Neural progenitor cell (in vitro differentiated cells): ENCODE measurements around the gene LDLRAD4. TPM values are rescaled to one million over a fixed set of nuclear protein-coding genes. Genes with fewer than 3 reads are reported as not detected.
A peak's percentile ranks its signal among the peaks of the same experiment; 100 is the strongest.

Source experiments
- DNase-seq: peaks from one replicate; pipeline ENCODE4 v3.0.0-alpha.2; 2016; ENCODE audit warnings: low spot score
- H2AFZ ChIP-seq: fragments of 200-600 bp; sonication (generic); replicated peaks from 2 replicates; pipeline ENCODE4 v1.6.1; 2016; ENCODE audit warnings: antibody characterized with exemption
- H3F3A ChIP-seq: fragments of 200-600 bp; sonication (generic); 2 replicates; pipeline ENCODE4 v1.6.1; 2016; ENCODE audit warnings: antibody characterized with exemption, low read depth
- H3K27ac ChIP-seq: fragments of 200-600 bp; sonication (generic); 2 replicates; pipeline ENCODE4 v1.5.1; 2016; ENCODE audit warnings: mild to moderate bottlenecking
- H3K27me3 ChIP-seq: fragments of 200-600 bp; sonication (generic); 2 replicates; pipeline ENCODE4 v1.6.1; 2016; ENCODE audit warnings: mild to moderate bottlenecking, moderate library complexity
- H3K36me3 ChIP-seq: fragments of 200-600 bp; sonication (generic); 2 replicates; pipeline ENCODE4 v1.5.1; 2016
- H3K4me1 ChIP-seq: fragments of 200-600 bp; sonication (generic); 2 replicates; pipeline ENCODE4 v1.6.1; 2016; ENCODE audit warnings: mixed run types
- H3K4me2 ChIP-seq: fragments of 200-600 bp; sonication (generic); 2 replicates; pipeline ENCODE4 v1.6.1; 2016
- H3K4me3 ChIP-seq: fragments of 200-600 bp; sonication (generic); 2 replicates; pipeline ENCODE4 v1.5.1; 2016
- H3K79me2 ChIP-seq: fragments of 200-600 bp; sonication (generic); 2 replicates; pipeline ENCODE4 v1.6.1; 2016; ENCODE audit warnings: low read depth
- H3K9ac ChIP-seq: fragments of 200-600 bp; sonication (generic); 2 replicates; pipeline ENCODE4 v1.6.1; 2016
- H3K9me3 ChIP-seq: fragments of 200-600 bp; sonication (generic); 2 replicates; pipeline ENCODE4 v1.5.1; 2016; ENCODE audit warnings: low read depth
- H4K20me1 ChIP-seq: fragments of 200-600 bp; sonication (generic); 2 replicates; pipeline ENCODE4 v1.6.1; 2016; ENCODE audit warnings: low read depth
- H3K27ac Mint-ChIP-seq: 3 replicates; pipeline ENCODE4 v1.8.0; 2021; ENCODE audit warnings: mixed read lengths
- H3K27me3 Mint-ChIP-seq: 2 replicates; pipeline ENCODE4 v1.8.0; 2022; ENCODE audit warnings: low read depth, mild to moderate bottlenecking, inconsistent platforms, moderate library complexity, mixed read lengths; ENCODE audit not compliant: insufficient read depth
- H3K36me3 Mint-ChIP-seq: 3 replicates; pipeline ENCODE4 v1.8.0; 2021; ENCODE audit warnings: mixed read lengths
- H3K4me1 Mint-ChIP-seq: 3 replicates; pipeline ENCODE4 v1.8.0; 2021; ENCODE audit warnings: mixed read lengths
- H3K4me3 Mint-ChIP-seq: 3 replicates; pipeline ENCODE4 v1.8.0; 2021; ENCODE audit warnings: mild to moderate bottlenecking, moderate library complexity, mixed read lengths
- H3K9me3 Mint-ChIP-seq: 3 replicates; pipeline ENCODE4 v1.8.0; 2020; ENCODE audit warnings: mixed read lengths
- EZH2 ChIP-seq: fragments of 200-600 bp; sonication (generic); IDR thresholded peaks from 2 replicates; pipeline ENCODE4 v1.6.1; 2017; ENCODE audit warnings: antibody characterized with exemption, mild to moderate bottlenecking, moderate library complexity
- EZH2phosphoT487 ChIP-seq: fragments of 200-600 bp; sonication (generic); IDR thresholded peaks from 2 replicates; pipeline ENCODE4 v1.6.1; 2017; ENCODE audit warnings: antibody characterized with exemption
- total RNA-seq: library from RNA; depleted of rRNA; stranded (reverse); fragments of >200 nt; gene quantifications from 2 replicates; pipeline ENCODE4 v1.2.3, GENCODE V29; 2015; ENCODE audit warnings: low replicate concordance
- TF ChIP-seq, protein P1 (sequence below): fragments of 200-600 bp; sonication (generic); IDR thresholded peaks from 2 replicates; pipeline ENCODE4 v1.5.1; 2017; ENCODE audit warnings: antibody characterized with exemption, mild to moderate bottlenecking

LDLRAD4 gene
- total RNA-seq, 1 donor from 2014 or later = 0.65 TPM

GRCh38 chr18:13577091-13577697 is 358.6 kb downstream of the LDLRAD4 start:
- TF ChIP-seq EZH2phosphoT487 (no peak), EZH2 (no peak)
- TF ChIP-seq, protein P1, sequence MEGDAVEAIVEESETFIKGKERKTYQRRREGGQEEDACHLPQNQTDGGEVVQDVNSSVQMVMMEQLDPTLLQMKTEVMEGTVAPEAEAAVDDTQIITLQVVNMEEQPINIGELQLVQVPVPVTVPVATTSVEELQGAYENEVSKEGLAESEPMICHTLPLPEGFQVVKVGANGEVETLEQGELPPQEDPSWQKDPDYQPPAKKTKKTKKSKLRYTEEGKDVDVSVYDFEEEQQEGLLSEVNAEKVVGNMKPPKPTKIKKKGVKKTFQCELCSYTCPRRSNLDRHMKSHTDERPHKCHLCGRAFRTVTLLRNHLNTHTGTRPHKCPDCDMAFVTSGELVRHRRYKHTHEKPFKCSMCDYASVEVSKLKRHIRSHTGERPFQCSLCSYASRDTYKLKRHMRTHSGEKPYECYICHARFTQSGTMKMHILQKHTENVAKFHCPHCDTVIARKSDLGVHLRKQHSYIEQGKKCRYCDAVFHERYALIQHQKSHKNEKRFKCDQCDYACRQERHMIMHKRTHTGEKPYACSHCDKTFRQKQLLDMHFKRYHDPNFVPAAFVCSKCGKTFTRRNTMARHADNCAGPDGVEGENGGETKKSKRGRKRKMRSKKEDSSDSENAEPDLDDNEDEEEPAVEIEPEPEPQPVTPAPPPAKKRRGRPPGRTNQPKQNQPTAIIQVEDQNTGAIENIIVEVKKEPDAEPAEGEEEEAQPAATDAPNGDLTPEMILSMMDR = no peak
- H3K9me3 ChIP-seq = no peaks in the 10 kb centered on the region
- peaks cover 11% of the 10 kb centered on the region for H3K4me1 Mint-ChIP-seq

GRCh38 chr18:13577781-13578180 is 359.2 kb downstream of the LDLRAD4 start:
- TF ChIP-seq EZH2phosphoT487 (no peak), EZH2 (no peak)
- TF ChIP-seq, protein P1 = no peak
- H3K4me3 Mint-ChIP-seq = no peak overlapping the region
- no peak overlapping the region for H3K9ac ChIP-seq
- no peaks in the 10 kb centered on the region for H3K27me3 ChIP-seq
- H4K20me1 ChIP-seq = no peaks in the 10 kb centered on the region
- H3K27ac Mint-ChIP-seq = no peak overlapping the region
- no peaks in the 10 kb centered on the region for H3K36me3 ChIP-seq
- H3K27me3 Mint-ChIP-seq = no peaks in the 10 kb centered on the region
- no peak overlapping the region for H3K4me2 ChIP-seq
- DNase-seq = no peak
- no peaks in the 10 kb centered on the region for H3K9me3 ChIP-seq
- H2AFZ ChIP-seq = no peak overlapping the region
- H3K36me3 Mint-ChIP-seq = no peaks in the 10 kb centered on the region
- H3K27ac ChIP-seq = no peak overlapping the region
- H3F3A ChIP-seq = no peaks in the 10 kb centered on the region
- H3K4me1 Mint-ChIP-seq = peaks cover 11% of the 10 kb centered on the region
- H3K79me2 ChIP-seq = no peaks in the 10 kb centered on the region
- no peaks in the 10 kb centered on the region for H3K9me3 Mint-ChIP-seq
- no peaks in the 10 kb centered on the region for H3K4me1 ChIP-seq
- H3K4me3 ChIP-seq = no peak overlapping the region

More at GRCh38 chr18:13577091-13577697, 358.6 kb downstream of the LDLRAD4 start:
- no peaks in the 10 kb centered on the region for H3K27me3 ChIP-seq
- DNase-seq = no peak
- H3K36me3 ChIP-seq = no peaks in the 10 kb centered on the region
- H4K20me1 ChIP-seq = no peaks in the 10 kb centered on the region
- no peaks in the 10 kb centered on the region for H3K79me2 ChIP-seq
- no peak overlapping the region for H3K27ac ChIP-seq
- H3F3A ChIP-seq = no peaks in the 10 kb centered on the region
- H3K27me3 Mint-ChIP-seq = no peaks in the 10 kb centered on the region
- H3K4me1 ChIP-seq = no peaks in the 10 kb centered on the region
- H3K36me3 Mint-ChIP-seq = no peaks in the 10 kb centered on the region
- no peaks in the 10 kb centered on the region for H3K9me3 Mint-ChIP-seq
- H3K27ac Mint-ChIP-seq = peak overlapping the region; percentile 22
- no peak overlapping the region for H3K4me3 ChIP-seq
- H3K9ac ChIP-seq = no peak overlapping the region
- H2AFZ ChIP-seq = no peak overlapping the region
- H3K4me3 Mint-ChIP-seq = no peak overlapping the region
- H3K4me2 ChIP-seq = no peak overlapping the region

DNA sequence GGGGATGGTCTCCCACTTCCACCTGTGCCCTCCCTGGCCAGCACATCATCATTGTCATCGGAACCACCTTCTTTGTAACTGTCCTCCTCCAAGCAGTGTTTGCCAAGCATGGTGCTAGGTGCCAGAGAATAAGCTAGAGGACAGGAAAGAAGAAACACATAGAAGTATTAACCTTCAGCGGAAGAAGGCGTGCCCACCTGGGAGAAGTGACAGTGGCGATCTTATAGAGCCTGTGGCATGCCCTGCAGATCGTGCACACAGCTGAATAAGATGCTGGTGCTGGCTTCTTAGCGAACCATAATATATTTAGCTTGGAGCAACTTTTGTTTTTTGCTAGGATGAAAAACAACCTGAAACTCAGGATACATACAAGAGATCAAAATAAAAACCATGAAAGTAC is 359.8 kb downstream of the LDLRAD4 start:
- TF ChIP-seq, protein P1 = no peak
- TF ChIP-seq EZH2phosphoT487 (no peak), EZH2 (no peak)
- Histone ChIP-seq H3K4me1 (no peaks in the 10 kb centered on the region), H3K27ac (no peak overlapping the region), H2AFZ (no peak overlapping the region), H3K79me2 (no peaks in the 10 kb centered on the region), H3K36me3 (no peaks in the 10 kb centered on the region), H3K4me3 (no peak overlapping the region), H3F3A (no peaks in the 10 kb centered on the region), H4K20me1 (no peaks in the 10 kb centered on the region), H3K27me3 (no peaks in the 10 kb centered on the region), H3K9ac (no peak overlapping the region), H3K4me2 (no peak overlapping the region), H3K9me3 (no peaks in the 10 kb centered on the region)
- Mint-ChIP-seq H3K4me3 (no peak overlapping the region), H3K9me3 (no peaks in the 10 kb centered on the region), H3K4me1 (peaks cover 14% of the 10 kb centered on the region), H3K27ac (no peak overlapping the region), H3K36me3 (no peaks in the 10 kb centered on the region), H3K27me3 (no peaks in the 10 kb centered on the region)
- DNase-seq = no peak
